Brain microvascular endothelial cell (primary cell): ENCODE measurements around the gene ELK1.
"Not testable (repeated sequence)": the region's sequence is repeated elsewhere in the genome, so short reads cannot be mapped to it uniquely, and the experiment has no call there.

Experiments used
- DNase-seq: peaks from one replicate; pipeline ENCODE4 v3.0.0-alpha.2; 2020
- H3K27ac ChIP-seq: fragments of 250-450 bp; sonication (Bioruptor Pico); 2 replicates; pipeline ENCODE4 v1.5.1; 2020; ENCODE audit warnings: mild to moderate bottlenecking, moderate library complexity
- H3K27me3 ChIP-seq: fragments of 250-450 bp; sonication (Bioruptor Pico); replicated peaks from 2 replicates; pipeline ENCODE4 v1.5.1; 2020; ENCODE audit warnings: mild to moderate bottlenecking
- H3K36me3 ChIP-seq: fragments of 250-450 bp; sonication (Bioruptor Pico); replicated peaks from 2 replicates; pipeline ENCODE4 v1.5.1; 2020; ENCODE audit warnings: mild to moderate bottlenecking
- H3K4me3 ChIP-seq: 2 replicates; pipeline ENCODE4 v1.5.1; 2011; ENCODE audit warnings: low read depth, mild to moderate bottlenecking, control low read depth, low read length, moderate library complexity
- in situ Hi-C: cut with HindIII; loops from 2 replicates; pipeline ENCODE4 v1.10.0; 2017; ENCODE audit warnings: low sequenced_read_pairs, low pct_ligation_motif_present
- TF ChIP-seq, protein P1 (sequence below): IDR thresholded peaks from 2 replicates; pipeline ENCODE4 v1.5.1; 2011; ENCODE audit warnings: low read depth, mild to moderate bottlenecking, moderate library complexity, low read length, control low read depth, inconsistent platforms; ENCODE audit errors: missing control alignments

The ELK1 gene

DNA sequence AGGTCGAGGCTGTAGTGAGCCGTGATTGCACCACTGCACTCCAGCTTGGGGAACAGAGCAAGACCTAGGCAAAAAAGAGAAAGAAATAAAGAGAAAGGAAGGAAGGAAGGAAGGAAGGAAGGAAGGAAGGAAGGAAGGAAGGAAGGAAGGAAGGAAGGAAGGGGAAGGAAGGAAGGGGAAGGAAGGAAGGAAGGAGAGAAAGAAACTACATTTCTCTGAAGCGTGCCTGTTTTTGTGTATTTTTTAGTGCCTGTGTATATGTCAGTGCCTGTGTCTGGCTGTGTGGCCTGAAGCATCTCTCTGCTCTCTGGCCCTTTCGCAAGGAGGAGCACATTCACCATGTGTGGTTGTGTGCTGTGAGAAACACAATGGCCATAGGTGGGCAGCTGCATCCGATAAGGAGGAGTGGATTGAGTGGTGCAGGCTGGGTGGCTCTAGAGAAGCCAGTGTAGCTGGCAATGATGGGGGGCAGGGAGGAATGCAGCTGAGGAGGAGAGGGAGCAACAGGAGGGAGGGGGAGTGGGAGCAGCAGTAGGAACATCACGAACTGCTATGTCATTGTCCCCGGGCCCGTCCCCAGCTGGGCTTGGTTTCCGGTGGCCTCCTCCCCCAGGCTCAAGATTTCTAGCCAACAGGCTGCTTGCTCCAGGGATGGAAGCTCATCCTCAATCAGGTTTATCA, 42.1 kb downstream of the ELK1 start:
- no peak for DNase-seq
- Histone ChIP-seq H3K36me3 (no peaks in the 10 kb centered on the region), H3K4me3 (no peak overlapping the region), H3K27ac (no peak overlapping the region), H3K27me3 (no peaks in the 10 kb centered on the region)
- TF ChIP-seq, protein P1, sequence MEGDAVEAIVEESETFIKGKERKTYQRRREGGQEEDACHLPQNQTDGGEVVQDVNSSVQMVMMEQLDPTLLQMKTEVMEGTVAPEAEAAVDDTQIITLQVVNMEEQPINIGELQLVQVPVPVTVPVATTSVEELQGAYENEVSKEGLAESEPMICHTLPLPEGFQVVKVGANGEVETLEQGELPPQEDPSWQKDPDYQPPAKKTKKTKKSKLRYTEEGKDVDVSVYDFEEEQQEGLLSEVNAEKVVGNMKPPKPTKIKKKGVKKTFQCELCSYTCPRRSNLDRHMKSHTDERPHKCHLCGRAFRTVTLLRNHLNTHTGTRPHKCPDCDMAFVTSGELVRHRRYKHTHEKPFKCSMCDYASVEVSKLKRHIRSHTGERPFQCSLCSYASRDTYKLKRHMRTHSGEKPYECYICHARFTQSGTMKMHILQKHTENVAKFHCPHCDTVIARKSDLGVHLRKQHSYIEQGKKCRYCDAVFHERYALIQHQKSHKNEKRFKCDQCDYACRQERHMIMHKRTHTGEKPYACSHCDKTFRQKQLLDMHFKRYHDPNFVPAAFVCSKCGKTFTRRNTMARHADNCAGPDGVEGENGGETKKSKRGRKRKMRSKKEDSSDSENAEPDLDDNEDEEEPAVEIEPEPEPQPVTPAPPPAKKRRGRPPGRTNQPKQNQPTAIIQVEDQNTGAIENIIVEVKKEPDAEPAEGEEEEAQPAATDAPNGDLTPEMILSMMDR = no peak
- in situ Hi-C loops = no loop called here

DNA sequence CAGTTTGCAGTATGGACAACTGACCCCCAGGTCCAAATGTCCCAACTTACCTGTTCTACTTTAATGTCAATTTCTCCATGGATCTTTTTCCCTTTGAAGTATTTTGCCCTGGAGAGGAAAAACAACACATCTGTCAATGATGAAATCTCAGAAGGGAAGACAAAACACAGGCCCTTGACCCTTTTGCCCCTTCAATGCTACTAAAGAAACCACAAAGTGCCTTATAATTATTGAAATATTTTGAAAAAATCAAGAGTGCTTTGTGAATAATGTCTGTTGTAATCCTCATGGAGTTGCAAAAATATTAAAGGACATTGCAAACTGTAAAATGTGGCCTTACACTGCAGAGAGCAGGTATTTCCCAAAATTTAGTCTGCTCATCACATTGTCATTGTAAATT, 43.3 kb downstream of the ELK1 start:
- H3K4me3 ChIP-seq = no peak overlapping the region
- H3K27me3 ChIP-seq = no peaks in the 10 kb centered on the region
- H3K36me3 ChIP-seq = no peaks in the 10 kb centered on the region
- TF ChIP-seq, protein P1 = no peak
- DNase-seq = no peak
- in situ Hi-C loops = no loop called here
- no peak overlapping the region for H3K27ac ChIP-seq

DNA sequence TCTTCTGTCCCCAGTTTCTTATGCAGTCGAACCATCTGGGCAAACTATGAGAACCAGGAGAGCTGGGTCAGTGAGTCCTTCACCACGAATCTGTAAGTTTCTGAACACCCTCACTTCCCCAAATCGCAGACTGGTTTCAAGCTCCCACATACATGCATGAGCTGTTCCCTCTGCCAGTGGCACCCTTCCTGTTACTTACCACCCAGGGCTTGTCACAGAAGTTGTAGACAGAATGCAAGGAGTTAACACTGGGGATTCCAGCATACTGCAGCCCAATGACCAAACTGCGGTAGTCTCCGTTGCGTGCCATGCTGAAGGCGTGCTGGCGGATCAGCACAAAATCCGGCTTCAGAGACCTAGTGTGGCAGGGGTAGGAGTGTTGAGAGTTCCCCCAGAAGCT, 45.3 kb downstream of the ELK1 start:
- TF ChIP-seq, protein P1 = no peak
- no peak for DNase-seq
- in situ Hi-C loops = no loop called here

DNA sequence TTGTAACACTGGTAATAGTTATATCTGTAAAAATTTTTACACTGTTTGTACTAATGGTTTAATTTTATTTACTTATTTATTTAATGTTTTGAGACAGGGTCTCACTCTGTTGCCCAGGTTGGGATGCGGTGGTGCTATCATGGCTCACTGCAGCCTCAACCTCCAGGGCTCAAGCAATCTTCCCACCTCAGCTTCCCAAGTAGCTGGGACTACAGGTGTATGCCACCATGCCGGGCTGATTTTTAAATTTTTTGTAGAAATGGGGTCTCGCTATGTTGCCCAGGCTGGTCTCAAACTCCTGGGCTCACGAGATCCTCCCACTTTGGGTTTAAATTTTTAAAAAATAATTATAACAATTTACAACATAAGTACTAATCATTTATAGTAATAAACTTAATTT, 47.2 kb downstream of the ELK1 start:
- H3K36me3 ChIP-seq, in situ Hi-C loops, H3K27me3 ChIP-seq, H3K27ac ChIP-seq, DNase-seq, H3K4me3 ChIP-seq: not testable (repeated sequence)

More for the DNA sequence above, 45.3 kb downstream of the ELK1 start:
- Histone ChIP-seq H3K27me3 (no peaks in the 10 kb centered on the region), H3K27ac (no peak overlapping the region), H3K4me3 (no peak overlapping the region), H3K36me3 (no peaks in the 10 kb centered on the region)

DNA sequence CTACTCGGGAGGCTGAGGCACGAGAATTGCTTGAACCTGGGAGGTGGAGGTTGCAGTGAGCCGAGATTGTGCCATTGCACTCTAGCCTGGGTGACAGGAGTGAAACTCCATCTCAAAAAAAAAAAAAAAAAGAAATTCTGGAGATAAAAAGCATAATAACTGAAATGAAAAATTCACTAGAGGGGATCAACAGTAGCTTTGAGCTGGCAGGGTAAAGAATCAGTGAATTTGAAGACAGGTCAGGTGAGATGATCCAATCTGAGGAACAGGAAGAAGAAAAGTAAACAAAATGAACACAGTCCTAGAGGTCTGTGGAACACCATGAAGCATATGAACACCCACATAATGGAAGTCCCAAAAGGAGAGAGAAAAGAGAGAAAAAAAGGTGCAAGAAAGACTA, 53.1 kb downstream of the ELK1 start:
- TF ChIP-seq, protein P1 = no peak
- Histone ChIP-seq H3K36me3 (no peaks in the 10 kb centered on the region), H3K4me3 (no peak overlapping the region), H3K27me3 (no peaks in the 10 kb centered on the region), H3K27ac (no peak overlapping the region)
- no peak for DNase-seq
- in situ Hi-C loops = no loop called here

DNA sequence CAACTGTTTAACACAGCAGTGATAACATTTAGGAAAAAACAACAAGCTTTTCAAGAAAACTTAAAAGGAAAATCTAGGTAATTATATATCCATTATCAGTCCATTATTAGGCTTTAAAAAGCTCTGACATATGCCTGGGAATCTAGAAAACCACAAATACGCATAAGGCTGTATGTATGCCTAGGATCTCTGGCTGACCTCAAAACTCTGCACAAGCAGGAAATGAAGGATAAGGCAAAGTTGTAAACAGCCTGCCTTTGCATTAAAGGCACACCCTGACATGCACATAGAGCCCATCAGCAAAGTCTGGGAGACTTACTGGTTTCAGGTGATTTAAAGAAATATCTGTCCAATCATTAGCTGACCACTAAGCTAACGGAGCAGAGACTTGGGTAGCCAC, 54.1 kb downstream of the ELK1 start:
- H3K4me3 ChIP-seq = no peak overlapping the region
- DNase-seq = no peak
- no peaks in the 10 kb centered on the region for H3K27me3 ChIP-seq
- TF ChIP-seq, protein P1 = no peak
- no peaks in the 10 kb centered on the region for H3K36me3 ChIP-seq
- in situ Hi-C loops = no loop called here
- peak overlapping the region; percentile 91 for H3K27ac ChIP-seq
